GM18951 (cell line): Measurements from ENCODE around the gene NT5M.

Source experiments
- POLR2A ChIP-seq: IDR thresholded peaks from 4 replicates; pipeline ENCODE4 v1.6.1; 2011; ENCODE audit warnings: mild to moderate bottlenecking; ENCODE audit not compliant: insufficient read length, insufficient read depth; ENCODE audit errors: extremely low read depth
- in situ Hi-C: fragments of 300-500 bp; cut with MboI; formaldehyde crosslinking; loops from one replicate; pipeline ENCODE4 v1.12.0; 2022; ENCODE audit warnings: low sequenced_read_pairs, mixed read lengths, inconsistent platforms; ENCODE audit not compliant: unreplicated experiment

Gene NT5M

GRCh38 chr17:17314501-17315071 is 11.4 kb downstream of the NT5M start:
- in situ Hi-C loops: loop anchor here (10.0 kb wide), 1 partner anchor 320 kb away; no protein-coding TSS in a partner anchor
- no peak for TF ChIP-seq POLR2A

- in situ Hi-C loops: loop anchor here (10.0 kb wide), 1 partner anchor 320 kb away; no protein-coding TSS in a partner anchor
- no peak for TF ChIP-seq POLR2A
Measured at GRCh38 chr17:17315142-17315821, 12.1 kb downstream of the NT5M start.

DNA sequence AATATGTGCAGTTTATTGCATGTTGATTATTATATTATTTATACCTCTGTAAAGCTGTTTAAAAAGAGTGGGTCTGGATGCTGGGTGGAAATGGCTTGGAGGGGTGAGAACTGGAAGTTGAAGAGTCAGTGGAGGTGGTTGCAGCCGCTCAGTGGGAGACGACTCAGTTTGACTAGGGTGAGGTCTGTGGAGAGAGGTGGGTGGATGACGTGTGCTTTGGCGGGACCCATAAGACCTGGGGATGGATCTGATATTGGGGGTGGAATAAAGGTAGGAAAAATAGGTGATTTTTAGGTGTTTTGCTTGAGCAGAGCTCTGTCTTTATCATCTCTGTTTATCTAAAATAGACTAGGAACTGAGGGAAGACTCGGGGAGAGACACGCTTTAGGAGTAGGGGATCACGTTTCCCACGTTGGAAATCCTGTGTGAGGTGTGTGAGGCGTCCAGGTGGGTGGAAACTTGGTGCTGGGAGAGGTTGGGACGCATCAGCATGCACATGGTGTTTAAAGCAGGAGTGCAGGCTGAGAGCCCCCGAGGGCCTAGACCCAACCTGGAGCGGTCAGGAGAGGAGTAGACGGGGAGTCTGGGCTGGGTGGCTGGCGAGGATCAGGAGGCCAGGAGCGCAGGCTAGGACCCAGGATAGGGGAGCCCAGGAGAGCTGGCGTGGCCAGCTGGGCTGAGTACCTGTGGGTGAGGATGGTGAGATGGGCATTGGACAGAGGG is 17.2 kb downstream of the NT5M start:
- no peak for TF ChIP-seq POLR2A
- in situ Hi-C loops: no loop called here

GRCh38 chr17:17320911-17321220 is 17.7 kb downstream of the NT5M start:
- in situ Hi-C loops: no loop called here
- no peak for TF ChIP-seq POLR2A

DNA sequence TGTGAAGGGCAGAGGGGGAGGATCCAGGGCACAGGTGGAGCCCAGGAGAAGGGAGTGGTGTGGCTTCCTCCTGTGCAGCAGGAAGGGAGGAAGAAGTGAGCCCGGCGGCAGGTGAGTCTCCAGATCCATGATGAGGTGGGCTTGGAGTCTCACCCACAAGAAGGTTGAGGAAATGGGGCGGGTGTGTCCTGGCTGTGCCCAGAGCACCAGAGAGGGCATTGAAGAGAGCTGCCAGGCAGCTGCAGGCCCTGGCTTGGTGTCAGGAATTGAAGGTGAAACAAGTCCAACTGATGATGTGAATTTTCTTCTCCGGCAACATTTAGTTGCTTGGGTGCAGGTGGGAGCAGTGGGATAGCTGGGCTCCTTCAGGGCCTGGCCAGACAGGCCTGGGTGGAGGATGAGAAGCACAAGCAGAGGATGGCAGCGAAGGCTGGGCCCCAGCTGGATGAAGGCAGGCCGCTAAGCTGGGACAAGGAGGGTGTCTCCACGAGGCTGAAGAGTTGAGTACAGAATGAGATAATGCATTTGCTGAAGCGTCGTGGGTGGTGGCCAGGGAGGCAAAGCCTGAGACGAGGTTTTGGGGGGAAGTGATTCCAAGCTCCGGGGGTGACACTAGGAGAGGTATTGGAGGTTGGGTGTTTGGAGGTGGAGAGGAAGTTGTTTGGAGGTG is 18.3 kb downstream of the NT5M start:
- in situ Hi-C loops: no loop called here
- no peak for TF ChIP-seq POLR2A

GRCh38 chr17:17322516-17323510 is 19.6 kb downstream of the NT5M start:
- no peak for TF ChIP-seq POLR2A
- in situ Hi-C loops: no loop called here

- no peak for TF ChIP-seq POLR2A
- in situ Hi-C loops: no loop called here
Measured at GRCh38 chr17:17324616-17325015, 21.4 kb downstream of the NT5M start.

GRCh38 chr17:17325228-17325627 is 22.1 kb downstream of the NT5M start:
- in situ Hi-C loops: no loop called here
- no peak for TF ChIP-seq POLR2A

- in situ Hi-C loops: no loop called here
- TF ChIP-seq POLR2A: no peak
Measured at GRCh38 chr17:17325816-17326215, 22.6 kb downstream of the NT5M start.

DNA sequence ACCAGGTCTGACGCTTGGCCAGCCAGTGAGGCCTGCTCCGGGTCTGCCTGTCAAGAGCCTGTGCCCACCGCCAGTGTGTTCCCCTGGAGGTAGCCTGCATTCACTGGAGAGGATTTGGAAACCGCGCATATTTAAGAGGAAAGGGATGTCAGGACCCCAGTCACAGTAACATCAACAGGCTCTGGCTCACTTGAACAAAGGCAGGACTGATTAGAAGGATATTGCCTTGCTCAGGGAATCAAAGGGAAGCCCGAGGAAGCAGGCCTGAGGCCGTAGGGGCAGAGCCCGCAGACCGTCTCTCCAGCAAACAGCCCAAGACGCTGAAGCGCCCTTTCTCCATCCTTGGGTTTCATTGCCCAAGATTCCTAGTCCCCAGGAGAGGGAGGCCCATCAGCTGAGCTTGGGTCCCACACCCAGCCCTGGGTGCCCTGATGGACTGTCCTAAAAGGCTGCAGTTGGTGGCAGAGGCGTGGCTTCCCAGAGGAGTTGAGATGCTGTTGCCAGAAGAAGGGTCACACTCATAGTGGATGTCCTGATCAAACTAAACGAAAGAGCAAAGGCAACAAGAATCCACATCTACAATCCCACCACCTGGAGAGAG is 23.2 kb downstream of the NT5M start:
- no peak for TF ChIP-seq POLR2A
- in situ Hi-C loops: no loop called here

DNA sequence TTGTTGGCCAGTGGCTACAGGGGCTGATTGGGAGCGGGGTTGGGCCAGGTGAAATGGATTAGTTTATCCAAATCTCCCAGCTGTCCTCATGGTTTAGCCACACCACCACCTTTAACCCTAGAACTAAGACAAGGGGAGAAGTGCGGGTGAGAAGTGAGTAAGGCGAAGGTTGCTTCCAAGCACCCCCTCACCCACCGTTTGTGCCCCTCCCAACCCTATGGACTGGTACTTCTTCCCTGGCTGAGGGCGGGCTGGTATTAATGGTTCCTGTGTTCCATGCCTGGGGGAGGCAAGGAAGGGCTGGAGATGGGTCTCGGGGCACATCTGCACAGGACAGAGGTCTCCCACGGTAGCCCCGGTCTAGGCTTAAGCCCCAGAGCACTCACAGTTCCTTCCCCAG is 25.1 kb downstream of the NT5M start:
- TF ChIP-seq POLR2A: no peak
- in situ Hi-C loops: no loop called here

- TF ChIP-seq POLR2A: no peak
- in situ Hi-C loops: no loop called here
Measured at GRCh38 chr17:17341452-17341851, 38.3 kb downstream of the NT5M start.

DNA sequence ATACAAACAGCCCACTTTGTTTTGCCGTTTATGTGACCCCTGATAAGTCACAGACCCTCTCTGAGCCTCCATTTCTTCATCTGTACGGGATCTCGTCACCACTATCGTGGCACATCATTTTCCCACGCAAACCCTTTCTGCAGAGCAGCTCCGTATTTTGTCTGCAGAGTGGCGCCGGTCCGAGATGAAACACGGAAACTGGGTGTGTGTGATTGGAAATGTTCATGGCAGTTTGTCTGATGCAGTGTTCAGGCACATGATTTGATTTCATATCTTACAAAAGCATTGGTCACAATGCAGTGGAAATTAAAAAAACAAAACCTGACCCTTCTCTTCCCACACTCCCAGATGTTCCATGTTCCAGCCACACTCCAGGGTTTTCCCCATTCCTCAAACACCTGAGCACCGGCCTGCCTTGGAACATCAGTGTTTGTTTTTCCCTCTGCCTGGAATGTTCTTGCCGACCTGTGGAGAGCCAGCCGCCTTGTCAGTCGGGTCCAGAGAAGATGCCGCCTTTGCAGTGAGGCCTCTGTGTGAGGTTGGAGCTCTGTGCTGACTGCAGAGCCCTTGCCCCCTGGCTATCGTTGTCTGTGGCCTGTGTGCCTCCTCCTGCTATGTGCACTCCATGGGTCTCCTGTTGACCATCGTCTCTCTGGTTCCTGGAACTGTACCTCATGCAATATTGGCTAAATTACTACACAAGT is 39.2 kb downstream of the NT5M start:
- TF ChIP-seq POLR2A: no peak
- in situ Hi-C loops: no loop called here
